ENCODE measurements around the gene C11orf58.

The C11orf58 gene

GRCh38 chr11:16788141-16789062 is 50.0 kb downstream of the C11orf58 start:
- Histone ChIP-seq H3K9me3 (replicated peaks; ENCODE audit: low read length) (no peaks in the 10 kb centered on the region), H3K36me3 (ENCODE audit: insufficient read depth, low read length) (no peaks in the 10 kb centered on the region), H3K4me1 (ENCODE audit: control insufficient read depth, insufficient read depth, low read length) (peaks cover 61% of the 10 kb centered on the region), H3K4me3 (ENCODE audit: low read length) (no peak overlapping the region), H3K9ac (ENCODE audit: low read depth, low read length) (peak overlapping the region; percentile 17), H3K4me2 (ENCODE audit: low read length) (peak overlapping the region; percentile 9), H3K27me3 (ENCODE audit: control insufficient read depth, insufficient read depth, low read length) (no peaks in the 10 kb centered on the region)

- H3K9me3 ChIP-seq (replicated peaks; ENCODE audit: low read length): no peaks in the 10 kb centered on the region
- H3K27me3 ChIP-seq (ENCODE audit: control insufficient read depth, insufficient read depth, low read length): no peaks in the 10 kb centered on the region
- H3K36me3 ChIP-seq (ENCODE audit: insufficient read depth, low read length): no peaks in the 10 kb centered on the region
- no peak overlapping the region for H3K4me2 ChIP-seq (ENCODE audit: low read length)
- no peak overlapping the region for H3K4me3 ChIP-seq (ENCODE audit: low read length)
- no peak overlapping the region for H3K9ac ChIP-seq (ENCODE audit: low read depth, low read length)
- peaks cover 62% of the 10 kb centered on the region for H3K4me1 ChIP-seq (ENCODE audit: control insufficient read depth, insufficient read depth, low read length)
Measured at GRCh38 chr11:16789063-16789420, 50.6 kb downstream of the C11orf58 start.

GRCh38 chr11:16789560-16790485 is 51.4 kb downstream of the C11orf58 start:
- Histone ChIP-seq H3K9me3 (replicated peaks; ENCODE audit: low read length) (no peaks in the 10 kb centered on the region), H3K27me3 (ENCODE audit: control insufficient read depth, insufficient read depth, low read length) (no peaks in the 10 kb centered on the region), H3K4me1 (ENCODE audit: control insufficient read depth, insufficient read depth, low read length) (peaks cover 62% of the 10 kb centered on the region), H3K4me2 (ENCODE audit: low read length) (no peak overlapping the region), H3K36me3 (ENCODE audit: insufficient read depth, low read length) (no peaks in the 10 kb centered on the region), H3K9ac (ENCODE audit: low read depth, low read length) (no peak overlapping the region), H3K4me3 (ENCODE audit: low read length) (no peak overlapping the region)

DNA sequence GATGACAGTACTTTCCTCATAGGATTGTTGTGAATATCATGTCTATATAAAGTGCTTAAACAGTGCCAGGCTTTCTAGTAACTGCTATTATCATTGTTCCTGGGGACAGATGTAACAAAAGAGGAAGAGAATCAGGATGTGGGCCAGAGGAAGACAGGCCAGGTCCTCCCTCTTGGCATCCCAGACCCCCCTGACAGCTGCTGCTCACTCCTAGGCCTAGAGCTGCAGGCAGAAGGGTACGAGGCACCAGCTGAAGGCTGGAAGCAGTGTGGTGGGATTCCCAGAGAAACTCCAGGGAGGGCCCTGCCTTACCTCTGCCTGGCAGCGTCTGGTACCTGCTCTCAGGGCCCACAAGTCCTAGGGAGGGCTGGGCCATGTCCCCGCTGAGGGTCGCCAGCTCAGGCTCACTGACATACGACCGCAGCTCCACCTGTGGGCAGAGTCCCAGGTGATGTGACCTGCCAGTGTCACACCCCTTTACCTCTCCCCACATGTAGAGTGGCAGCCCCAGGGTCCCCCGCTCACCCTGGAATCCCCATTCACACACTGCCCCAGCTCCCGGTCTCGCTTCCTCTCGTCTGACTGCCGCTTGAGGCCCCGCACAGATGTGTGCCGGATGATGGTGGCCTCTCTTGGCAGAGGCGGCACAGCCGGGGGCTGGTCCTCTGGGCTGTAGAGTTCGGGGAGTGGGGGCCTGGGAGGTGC is 52.2 kb downstream of the C11orf58 start:
- H3K4me3 ChIP-seq (ENCODE audit: low read length): no peak overlapping the region
- H3K4me1 ChIP-seq (ENCODE audit: control insufficient read depth, insufficient read depth, low read length): peaks cover 61% of the 10 kb centered on the region
- H3K9me3 ChIP-seq (replicated peaks; ENCODE audit: low read length): no peaks in the 10 kb centered on the region
- H3K27me3 ChIP-seq (ENCODE audit: control insufficient read depth, insufficient read depth, low read length): no peaks in the 10 kb centered on the region
- H3K36me3 ChIP-seq (ENCODE audit: insufficient read depth, low read length): no peaks in the 10 kb centered on the region
- no peak overlapping the region for H3K4me2 ChIP-seq (ENCODE audit: low read length)
- H3K9ac ChIP-seq (ENCODE audit: low read depth, low read length): peak overlapping the region; percentile 46

DNA sequence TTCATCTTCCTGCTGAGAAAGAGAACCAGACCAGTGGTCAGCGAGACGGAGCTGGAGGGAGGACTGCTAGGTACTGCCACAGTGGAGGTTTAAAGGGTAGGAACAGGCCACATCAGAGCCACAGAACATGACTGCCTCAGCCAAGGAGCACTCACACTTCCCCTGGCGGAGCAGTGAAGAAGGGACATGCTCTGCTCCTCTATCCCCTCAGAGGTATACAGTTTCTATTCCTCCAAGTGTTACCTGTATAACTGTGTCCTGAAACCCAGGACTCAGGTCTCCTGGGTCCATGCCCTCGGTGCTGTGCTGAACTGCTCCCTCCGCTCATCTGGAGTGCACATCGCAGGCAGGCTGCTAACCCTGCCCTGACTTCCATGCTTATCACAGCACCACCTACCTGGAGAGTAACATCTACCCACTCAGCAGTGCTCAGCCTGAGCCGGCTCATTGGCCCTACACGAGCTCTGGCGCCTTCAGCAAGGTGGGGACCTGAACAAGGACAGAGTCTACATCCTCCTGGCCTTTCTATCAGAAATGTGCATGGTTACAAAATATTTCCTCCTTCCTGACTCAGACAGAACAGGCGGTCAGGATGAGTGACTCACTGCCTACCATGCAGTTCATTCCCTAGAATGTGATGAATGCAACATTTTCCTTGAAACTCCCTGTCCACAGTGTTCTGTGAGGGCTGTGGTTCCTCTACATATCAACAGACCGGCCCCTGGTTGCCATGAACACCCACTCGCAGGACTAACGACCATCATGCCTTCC is 52.9 kb downstream of the C11orf58 start:
- no peaks in the 10 kb centered on the region for H3K9me3 ChIP-seq (replicated peaks; ENCODE audit: low read length)
- H3K27me3 ChIP-seq (ENCODE audit: control insufficient read depth, insufficient read depth, low read length): no peaks in the 10 kb centered on the region
- peak overlapping the region; percentile 43 for H3K4me3 ChIP-seq (ENCODE audit: low read length)
- H3K4me1 ChIP-seq (ENCODE audit: control insufficient read depth, insufficient read depth, low read length): peaks cover 58% of the 10 kb centered on the region
- H3K4me2 ChIP-seq (ENCODE audit: low read length): peak overlapping the region; percentile 71
- no peaks in the 10 kb centered on the region for H3K36me3 ChIP-seq (ENCODE audit: insufficient read depth, low read length)
- peak overlapping the region; percentile 71 for H3K9ac ChIP-seq (ENCODE audit: low read depth, low read length)

- H3K4me3 ChIP-seq (ENCODE audit: low read length): no peak overlapping the region
- no peaks in the 10 kb centered on the region for H3K27me3 ChIP-seq (ENCODE audit: control insufficient read depth, insufficient read depth, low read length)
- H3K9ac ChIP-seq (ENCODE audit: low read depth, low read length): peak overlapping the region; percentile 71
- H3K4me1 ChIP-seq (ENCODE audit: control insufficient read depth, insufficient read depth, low read length): peaks cover 53% of the 10 kb centered on the region
- H3K36me3 ChIP-seq (ENCODE audit: insufficient read depth, low read length): no peaks in the 10 kb centered on the region
- H3K4me2 ChIP-seq (ENCODE audit: low read length): peak overlapping the region; percentile 71
- no peaks in the 10 kb centered on the region for H3K9me3 ChIP-seq (replicated peaks; ENCODE audit: low read length)
Measured at GRCh38 chr11:16792426-16792825, 54.0 kb downstream of the C11orf58 start.

GRCh38 chr11:16793009-16793408 is 54.6 kb downstream of the C11orf58 start:
- no peaks in the 10 kb centered on the region for H3K9me3 ChIP-seq (replicated peaks; ENCODE audit: low read length)
- H3K27me3 ChIP-seq (ENCODE audit: control insufficient read depth, insufficient read depth, low read length): no peaks in the 10 kb centered on the region
- H3K36me3 ChIP-seq (ENCODE audit: insufficient read depth, low read length): no peaks in the 10 kb centered on the region
- H3K9ac ChIP-seq (ENCODE audit: low read depth, low read length): no peak overlapping the region
- no peak overlapping the region for H3K4me2 ChIP-seq (ENCODE audit: low read length)
- peaks cover 47% of the 10 kb centered on the region for H3K4me1 ChIP-seq (ENCODE audit: control insufficient read depth, insufficient read depth, low read length)
- H3K4me3 ChIP-seq (ENCODE audit: low read length): no peak overlapping the region

DNA sequence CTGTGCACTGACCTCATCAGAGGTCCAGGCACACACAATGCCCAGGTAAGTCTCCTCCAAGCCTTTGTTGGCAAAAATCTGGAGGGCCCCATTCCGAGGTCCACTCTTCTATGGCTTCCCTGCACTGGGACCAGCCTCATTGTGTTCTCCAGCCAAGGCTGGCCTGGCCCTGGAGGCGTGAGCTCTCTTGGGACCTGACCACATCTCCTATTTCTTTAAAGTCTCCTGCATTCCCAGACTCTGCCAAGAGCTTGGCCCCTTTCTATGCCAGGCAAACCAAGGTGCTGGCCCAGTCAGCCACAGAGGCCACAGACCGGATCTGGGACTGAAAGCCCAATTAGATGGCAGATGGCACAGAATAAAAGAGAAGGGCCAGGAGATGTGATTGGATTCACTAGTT is 55.1 kb downstream of the C11orf58 start:
- Histone ChIP-seq H3K36me3 (ENCODE audit: insufficient read depth, low read length) (no peaks in the 10 kb centered on the region), H3K4me2 (ENCODE audit: low read length) (no peak overlapping the region), H3K4me3 (ENCODE audit: low read length) (no peak overlapping the region), H3K27me3 (ENCODE audit: control insufficient read depth, insufficient read depth, low read length) (no peaks in the 10 kb centered on the region), H3K4me1 (ENCODE audit: control insufficient read depth, insufficient read depth, low read length) (peaks cover 42% of the 10 kb centered on the region), H3K9ac (ENCODE audit: low read depth, low read length) (no peak overlapping the region), H3K9me3 (replicated peaks; ENCODE audit: low read length) (no peaks in the 10 kb centered on the region)

GRCh38 chr11:16794047-16794818 is 55.8 kb downstream of the C11orf58 start:
- Histone ChIP-seq H3K9me3 (replicated peaks; ENCODE audit: low read length) (no peaks in the 10 kb centered on the region), H3K4me2 (ENCODE audit: low read length) (no peak overlapping the region), H3K9ac (ENCODE audit: low read depth, low read length) (no peak overlapping the region), H3K4me1 (ENCODE audit: control insufficient read depth, insufficient read depth, low read length) (peaks cover 35% of the 10 kb centered on the region), H3K36me3 (ENCODE audit: insufficient read depth, low read length) (no peaks in the 10 kb centered on the region), H3K27me3 (ENCODE audit: control insufficient read depth, insufficient read depth, low read length) (no peaks in the 10 kb centered on the region), H3K4me3 (ENCODE audit: low read length) (no peak overlapping the region)

- H3K4me2 ChIP-seq (ENCODE audit: low read length): no peak overlapping the region
- H3K9me3 ChIP-seq (replicated peaks; ENCODE audit: low read length): no peaks in the 10 kb centered on the region
- H3K9ac ChIP-seq (ENCODE audit: low read depth, low read length): no peak overlapping the region
- H3K27me3 ChIP-seq (ENCODE audit: control insufficient read depth, insufficient read depth, low read length): no peaks in the 10 kb centered on the region
- H3K4me3 ChIP-seq (ENCODE audit: low read length): no peak overlapping the region
- H3K36me3 ChIP-seq (ENCODE audit: insufficient read depth, low read length): no peaks in the 10 kb centered on the region
- peaks cover 31% of the 10 kb centered on the region for H3K4me1 ChIP-seq (ENCODE audit: control insufficient read depth, insufficient read depth, low read length)
Measured at GRCh38 chr11:16795146-16795545, 56.7 kb downstream of the C11orf58 start.

Data from skeletal muscle satellite cell (primary cell).